HG03095 (cell line): ENCODE data around the gene REEP5.
"Not testable (repeated sequence)": the region's sequence is repeated elsewhere in the genome, so short reads cannot be mapped to it uniquely, and the experiment has no call there.

Experiments
- ATAC-seq: cut with Tn5 transposase; IDR thresholded peaks from one replicate; pipeline ENCODE4 v1.9.1; 2021; ENCODE audit warnings: moderate library complexity; ENCODE audit not compliant: unreplicated experiment

The REEP5 gene

GRCh38 chr5:112892776-112893175 lies 29.3 kb downstream of the REEP5 start:
- no peak for ATAC-seq

GRCh38 chr5:112892066-112892465 lies 30.0 kb downstream of the REEP5 start:
- ATAC-seq = not testable (repeated sequence)

- ATAC-seq = no peak
These were observed 35.1 kb downstream of the REEP5 start for GRCh38 chr5:112886975-112887374.

- ATAC-seq = no peak
These were observed 37.0 kb downstream of the REEP5 start for GRCh38 chr5:112885001-112885400.

GRCh38 chr5:112883192-112883591 lies 38.8 kb downstream of the REEP5 start:
- ATAC-seq = no peak

GRCh38 chr5:112880219-112880964 lies 41.6 kb downstream of the REEP5 start:
- no peak for ATAC-seq

- ATAC-seq = peak; percentile 57
These were observed 43.3 kb downstream of the REEP5 start for GRCh38 chr5:112878760-112879159.

- ATAC-seq = no peak
These were observed 43.9 kb downstream of the REEP5 start for GRCh38 chr5:112878101-112878500.

- no peak for ATAC-seq
These were observed 45.7 kb downstream of the REEP5 start for GRCh38 chr5:112876362-112876761.

GRCh38 chr5:112870966-112871365 lies 51.1 kb downstream of the REEP5 start:
- no peak for ATAC-seq

GRCh38 chr5:112869948-112870347 lies 52.1 kb downstream of the REEP5 start:
- ATAC-seq = peak; percentile 79

GRCh38 chr5:112867411-112867810 lies 54.6 kb downstream of the REEP5 start:
- no peak for ATAC-seq

- no peak for ATAC-seq
These were observed 55.3 kb downstream of the REEP5 start for GRCh38 chr5:112866739-112867138.

- ATAC-seq = no peak
These were observed 56.9 kb downstream of the REEP5 start for GRCh38 chr5:112865128-112865527.

GRCh38 chr5:112863549-112863948 lies 58.5 kb downstream of the REEP5 start:
- ATAC-seq = no peak

- no peak for ATAC-seq
These were observed 59.9 kb downstream of the REEP5 start for GRCh38 chr5:112862085-112862484.

GRCh38 chr5:112861638-112861985 lies 60.4 kb downstream of the REEP5 start:
- ATAC-seq = no peak

- peak; percentile 99 for ATAC-seq
These were observed 60.9 kb downstream of the REEP5 start, which contains the start of gene SRP19 for GRCh38 chr5:112860929-112861637. TSS of gene SRP19 (plus strand) at chr5:112861287. CDS start at chr5:112861377, 90 bp downstream.

GRCh38 chr5:112860571-112860928 lies 61.5 kb downstream of the REEP5 start:
- ATAC-seq = not testable (repeated sequence)

GRCh38 chr5:112857866-112858265 lies 64.2 kb downstream of the REEP5 start:
- no peak for ATAC-seq

GRCh38 chr5:112854651-112855050 lies 67.4 kb downstream of the REEP5 start:
- no peak for ATAC-seq

GRCh38 chr5:112849912-112850311 lies 72.1 kb downstream of the REEP5 start:
- no peak for ATAC-seq
